Measurements from ENCODE around the gene TBC1D3B.
A peak's percentile ranks its signal among the peaks of the same experiment; 100 is the strongest.

TBC1D3B gene

GRCh38 chr17:36149296-36149820 lies 27.1 kb downstream of the TBC1D3B start:
- Histone ChIP-seq H3K4me1 (ENCODE audit: insufficient read depth, insufficient read length) (no peaks in the 10 kb centered on the region), H3K9me3 (ENCODE audit: insufficient read depth, low read length) (no peaks in the 10 kb centered on the region), H3K4me3 (ENCODE audit: insufficient read length, low read depth) (no peak overlapping the region), H3K27me3 (ENCODE audit: insufficient read depth, insufficient read length) (no peaks in the 10 kb centered on the region), H3K9ac (ENCODE audit: insufficient read length, low read depth) (peak overlapping the region; percentile 34), H3K36me3 (ENCODE audit: insufficient read depth, insufficient read length, low read length) (no peaks in the 10 kb centered on the region)
- TF ChIP-seq YY1 (IDR thresholded peaks at IDR 0.05; ENCODE audit: insufficient read depth, insufficient read length) (no peak), ZNF274 (IDR thresholded peaks at IDR 0.05; ENCODE audit: low read depth, low read length) (no peak), SUZ12 (IDR thresholded peaks at IDR 0.05; ENCODE audit: extremely low read depth, insufficient read depth, insufficient read length) (no peak)
- DNase-seq (ENCODE audit: low read depth, low spot score): no peak

GRCh38 chr17:36148559-36149295 lies 27.7 kb downstream of the TBC1D3B start:
- TF ChIP-seq SUZ12 (IDR thresholded peaks at IDR 0.05; ENCODE audit: extremely low read depth, insufficient read depth, insufficient read length) (no peak), ZNF274 (IDR thresholded peaks at IDR 0.05; ENCODE audit: low read depth, low read length) (no peak)
- no peaks in the 10 kb centered on the region for H3K4me1 ChIP-seq (ENCODE audit: insufficient read depth, insufficient read length)
- no peaks in the 10 kb centered on the region for H3K9me3 ChIP-seq (ENCODE audit: insufficient read depth, low read length)
- DNase-seq (ENCODE audit: low read depth, low spot score): peak; percentile 50
- no peaks in the 10 kb centered on the region for H3K27me3 ChIP-seq (ENCODE audit: insufficient read depth, insufficient read length)
- no peak overlapping the region for H3K9ac ChIP-seq (ENCODE audit: insufficient read length, low read depth)
- no peak overlapping the region for H3K4me3 ChIP-seq (ENCODE audit: insufficient read length, low read depth)
- no peaks in the 10 kb centered on the region for H3K36me3 ChIP-seq (ENCODE audit: insufficient read depth, insufficient read length, low read length)

- no peaks in the 10 kb centered on the region for H3K9me3 ChIP-seq (ENCODE audit: insufficient read depth, low read length)
- H3K4me1 ChIP-seq (ENCODE audit: insufficient read depth, insufficient read length): no peaks in the 10 kb centered on the region
- no peaks in the 10 kb centered on the region for H3K27me3 ChIP-seq (ENCODE audit: insufficient read depth, insufficient read length)
- H3K4me3 ChIP-seq (ENCODE audit: insufficient read length, low read depth): no peak overlapping the region
- H3K36me3 ChIP-seq (ENCODE audit: insufficient read depth, insufficient read length, low read length): no peaks in the 10 kb centered on the region
- no peak for DNase-seq (ENCODE audit: low read depth, low spot score)
- no peak for TF ChIP-seq YY1 (IDR thresholded peaks at IDR 0.05; ENCODE audit: insufficient read depth, insufficient read length)
- no peak for TF ChIP-seq SUZ12 (IDR thresholded peaks at IDR 0.05; ENCODE audit: extremely low read depth, insufficient read depth, insufficient read length)
- no peak for TF ChIP-seq ZNF274 (IDR thresholded peaks at IDR 0.05; ENCODE audit: low read depth, low read length)
- no peak overlapping the region for H3K9ac ChIP-seq (ENCODE audit: insufficient read length, low read depth)
Observed at GRCh38 chr17:36147601-36148000, 28.8 kb downstream of the TBC1D3B start.

- Histone ChIP-seq H3K9ac (ENCODE audit: insufficient read length, low read depth) (no peak overlapping the region), H3K9me3 (ENCODE audit: insufficient read depth, low read length) (no peaks in the 10 kb centered on the region), H3K4me1 (ENCODE audit: insufficient read depth, insufficient read length) (no peaks in the 10 kb centered on the region), H3K36me3 (ENCODE audit: insufficient read depth, insufficient read length, low read length) (no peaks in the 10 kb centered on the region), H3K27me3 (ENCODE audit: insufficient read depth, insufficient read length) (no peaks in the 10 kb centered on the region), H3K4me3 (ENCODE audit: insufficient read length, low read depth) (no peak overlapping the region)
- DNase-seq (ENCODE audit: low read depth, low spot score): no peak
- TF ChIP-seq SUZ12 (IDR thresholded peaks at IDR 0.05; ENCODE audit: extremely low read depth, insufficient read depth, insufficient read length): no peak
- no peak for TF ChIP-seq YY1 (IDR thresholded peaks at IDR 0.05; ENCODE audit: insufficient read depth, insufficient read length)
- TF ChIP-seq ZNF274 (IDR thresholded peaks at IDR 0.05; ENCODE audit: low read depth, low read length): no peak
Observed at GRCh38 chr17:36144981-36145729, 31.3 kb downstream of the TBC1D3B start.

- H3K4me1 ChIP-seq (ENCODE audit: insufficient read depth, insufficient read length): no peaks in the 10 kb centered on the region
- H3K4me3 ChIP-seq (ENCODE audit: insufficient read length, low read depth): no peak overlapping the region
- H3K27me3 ChIP-seq (ENCODE audit: insufficient read depth, insufficient read length): no peaks in the 10 kb centered on the region
Observed at GRCh38 chr17:36144014-36144413, 32.4 kb downstream of the TBC1D3B start.

GRCh38 chr17:36142806-36143205 lies 33.6 kb downstream of the TBC1D3B start:
- no peaks in the 10 kb centered on the region for H3K36me3 ChIP-seq (ENCODE audit: insufficient read depth, insufficient read length, low read length)
- H3K9me3 ChIP-seq (ENCODE audit: insufficient read depth, low read length): no peaks in the 10 kb centered on the region
- DNase-seq (ENCODE audit: low read depth, low spot score): no peak
- no peak for TF ChIP-seq YY1 (IDR thresholded peaks at IDR 0.05; ENCODE audit: insufficient read depth, insufficient read length)
- no peak for TF ChIP-seq SUZ12 (IDR thresholded peaks at IDR 0.05; ENCODE audit: extremely low read depth, insufficient read depth, insufficient read length)
- TF ChIP-seq ZNF274 (IDR thresholded peaks at IDR 0.05; ENCODE audit: low read depth, low read length): no peak
- H3K27me3 ChIP-seq (ENCODE audit: insufficient read depth, insufficient read length): no peaks in the 10 kb centered on the region
- no peaks in the 10 kb centered on the region for H3K4me1 ChIP-seq (ENCODE audit: insufficient read depth, insufficient read length)
- no peak overlapping the region for H3K9ac ChIP-seq (ENCODE audit: insufficient read length, low read depth)
- H3K4me3 ChIP-seq (ENCODE audit: insufficient read length, low read depth): no peak overlapping the region

More at GRCh38 chr17:36144014-36144413, 32.4 kb downstream of the TBC1D3B start:
- no peaks in the 10 kb centered on the region for H3K9me3 ChIP-seq (ENCODE audit: insufficient read depth, low read length)
- no peak overlapping the region for H3K9ac ChIP-seq (ENCODE audit: insufficient read length, low read depth)
- no peak for TF ChIP-seq YY1 (IDR thresholded peaks at IDR 0.05; ENCODE audit: insufficient read depth, insufficient read length)
- TF ChIP-seq ZNF274 (IDR thresholded peaks at IDR 0.05; ENCODE audit: low read depth, low read length): no peak
- TF ChIP-seq SUZ12 (IDR thresholded peaks at IDR 0.05; ENCODE audit: extremely low read depth, insufficient read depth, insufficient read length): no peak
- no peaks in the 10 kb centered on the region for H3K36me3 ChIP-seq (ENCODE audit: insufficient read depth, insufficient read length, low read length)
- no peak for DNase-seq (ENCODE audit: low read depth, low spot score)

- TF ChIP-seq ZNF274 (IDR thresholded peaks at IDR 0.05; ENCODE audit: low read depth, low read length): no peak
- TF ChIP-seq SUZ12 (IDR thresholded peaks at IDR 0.05; ENCODE audit: extremely low read depth, insufficient read depth, insufficient read length): no peak
- TF ChIP-seq YY1 (IDR thresholded peaks at IDR 0.05; ENCODE audit: insufficient read depth, insufficient read length): no peak
- no peaks in the 10 kb centered on the region for H3K27me3 ChIP-seq (ENCODE audit: insufficient read depth, insufficient read length)
- no peak overlapping the region for H3K9ac ChIP-seq (ENCODE audit: insufficient read length, low read depth)
- H3K36me3 ChIP-seq (ENCODE audit: insufficient read depth, insufficient read length, low read length): no peaks in the 10 kb centered on the region
- no peaks in the 10 kb centered on the region for H3K9me3 ChIP-seq (ENCODE audit: insufficient read depth, low read length)
- no peak for DNase-seq (ENCODE audit: low read depth, low spot score)
- H3K4me1 ChIP-seq (ENCODE audit: insufficient read depth, insufficient read length): no peaks in the 10 kb centered on the region
- no peak overlapping the region for H3K4me3 ChIP-seq (ENCODE audit: insufficient read length, low read depth)
Observed at GRCh38 chr17:36142235-36142634, 34.2 kb downstream of the TBC1D3B start.
